ENCODE data around the gene MBL2.

DNA sequence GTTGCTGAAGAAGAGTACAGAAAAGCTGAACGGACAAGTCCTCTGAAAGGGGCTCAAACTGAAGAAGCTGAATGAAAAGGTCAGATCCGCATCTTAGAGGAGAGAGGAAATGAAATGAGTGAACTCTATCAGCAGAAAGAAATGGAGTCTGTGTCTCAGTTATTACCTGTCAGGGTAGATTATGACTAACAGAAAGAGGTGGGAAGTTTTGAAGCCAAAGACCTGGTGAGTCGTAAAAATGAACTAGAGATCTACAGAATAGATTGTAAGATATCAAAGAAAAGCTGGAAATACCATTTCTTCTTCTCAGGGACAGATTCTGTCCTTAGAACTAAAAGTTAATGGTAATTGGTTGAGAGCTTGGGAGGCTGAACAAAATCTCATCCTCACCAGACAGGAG, 11.1 kb upstream of the MBL2 start:
- TF ChIP-seq, protein P1, sequence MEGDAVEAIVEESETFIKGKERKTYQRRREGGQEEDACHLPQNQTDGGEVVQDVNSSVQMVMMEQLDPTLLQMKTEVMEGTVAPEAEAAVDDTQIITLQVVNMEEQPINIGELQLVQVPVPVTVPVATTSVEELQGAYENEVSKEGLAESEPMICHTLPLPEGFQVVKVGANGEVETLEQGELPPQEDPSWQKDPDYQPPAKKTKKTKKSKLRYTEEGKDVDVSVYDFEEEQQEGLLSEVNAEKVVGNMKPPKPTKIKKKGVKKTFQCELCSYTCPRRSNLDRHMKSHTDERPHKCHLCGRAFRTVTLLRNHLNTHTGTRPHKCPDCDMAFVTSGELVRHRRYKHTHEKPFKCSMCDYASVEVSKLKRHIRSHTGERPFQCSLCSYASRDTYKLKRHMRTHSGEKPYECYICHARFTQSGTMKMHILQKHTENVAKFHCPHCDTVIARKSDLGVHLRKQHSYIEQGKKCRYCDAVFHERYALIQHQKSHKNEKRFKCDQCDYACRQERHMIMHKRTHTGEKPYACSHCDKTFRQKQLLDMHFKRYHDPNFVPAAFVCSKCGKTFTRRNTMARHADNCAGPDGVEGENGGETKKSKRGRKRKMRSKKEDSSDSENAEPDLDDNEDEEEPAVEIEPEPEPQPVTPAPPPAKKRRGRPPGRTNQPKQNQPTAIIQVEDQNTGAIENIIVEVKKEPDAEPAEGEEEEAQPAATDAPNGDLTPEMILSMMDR (IDR thresholded peaks at IDR 0.05) = no peak
- TF ChIP-seq POLR2A (IDR thresholded peaks at IDR 0.05) = no peak
- no peak for TF ChIP-seq POLR2AphosphoS5 (IDR thresholded peaks at IDR 0.05)

All from transverse colon (tissue), 4 donors.